Choroid plexus epithelial cell (primary cell): ENCODE measurements around the gene CEP350.

Experiments used
- DNase-seq: peaks from one replicate; pipeline ENCODE4 v3.0.0-alpha.2; 2010; ENCODE audit warnings: low read depth
- H3K4me3 ChIP-seq: 2 replicates; pipeline ENCODE4 v1.5.1; 2011; ENCODE audit warnings: low read depth, mild to moderate bottlenecking, control low read depth, low read length, moderate library complexity
- CTCF ChIP-seq: conservative IDR thresholded peaks from 2 replicates; pipeline ENCODE4 v1.5.1; 2011; ENCODE audit warnings: low read depth, mild to moderate bottlenecking, control low read depth, inconsistent platforms, low read length, moderate library complexity

CEP350 gene

GRCh38 chr1:179939941-179940340, 14.7 kb upstream of the CEP350 start:
- no peak for DNase-seq
- no peak overlapping the region for H3K4me3 ChIP-seq
- TF ChIP-seq CTCF, result no peak

- TF ChIP-seq CTCF, result no peak
- no peak overlapping the region for H3K4me3 ChIP-seq
- no peak for DNase-seq
These were observed 13.2 kb upstream of the CEP350 start for GRCh38 chr1:179941454-179941853.

- DNase-seq, result no peak
- no peak for TF ChIP-seq CTCF
- no peak overlapping the region for H3K4me3 ChIP-seq
These were observed 4.0 kb upstream of the CEP350 start for GRCh38 chr1:179950651-179951050.

GRCh38 chr1:179951383-179952144, 3.0 kb upstream of the CEP350 start:
- no peak overlapping the region for H3K4me3 ChIP-seq
- DNase-seq, result no peak
- TF ChIP-seq CTCF, result no peak

GRCh38 chr1:179952186-179952585, 2.4 kb upstream of the CEP350 start:
- no peak overlapping the region for H3K4me3 ChIP-seq
- no peak for TF ChIP-seq CTCF
- DNase-seq, result no peak

GRCh38 chr1:179953974-179954492, 577 bp upstream of the CEP350 start:
- peak; percentile 63 for DNase-seq
- H3K4me3 ChIP-seq, result peak overlapping the region; percentile 96
- TF ChIP-seq CTCF, result peak; percentile 32

- DNase-seq, result no peak
- peak overlapping the region; percentile 96 for H3K4me3 ChIP-seq
- TF ChIP-seq CTCF, result no peak
These were observed 674 bp downstream of the CEP350 start for GRCh38 chr1:179955287-179955680.
